Measurements from ENCODE around the gene PFKFB3.
"Not testable (repeated sequence)": the region's sequence is repeated elsewhere in the genome, so short reads cannot be mapped to it uniquely, and the experiment has no call there.

The PFKFB3 gene

GRCh38 chr10:6203331-6204062 is 765 bp downstream of the PFKFB3 start:
- DNase-seq = peak; percentile 60

- peak; percentile 78 for DNase-seq
Measured at GRCh38 chr10:6204063-6204340, 1.3 kb downstream of the PFKFB3 start.

- DNase-seq = peak; percentile 14
Measured at GRCh38 chr10:6204341-6205191, 1.8 kb downstream of the PFKFB3 start.

- not testable (repeated sequence) for DNase-seq
Measured at GRCh38 chr10:6206486-6206885, 3.8 kb downstream of the PFKFB3 start.

GRCh38 chr10:6207658-6208057 is 4.9 kb downstream of the PFKFB3 start:
- no peak for DNase-seq

GRCh38 chr10:6208799-6209235 is 6.1 kb downstream of the PFKFB3 start:
- no peak for DNase-seq

- DNase-seq = no peak
Measured at GRCh38 chr10:6211341-6211670, 8.6 kb downstream of the PFKFB3 start.

GRCh38 chr10:6211671-6212635 is 9.2 kb downstream of the PFKFB3 start:
- DNase-seq = no peak

- DNase-seq = no peak
Measured at GRCh38 chr10:6212806-6213205, 10.1 kb downstream of the PFKFB3 start.

GRCh38 chr10:6213257-6213905 is 10.6 kb downstream of the PFKFB3 start:
- DNase-seq = no peak

GRCh38 chr10:6213908-6214307 is 11.2 kb downstream of the PFKFB3 start:
- DNase-seq = no peak

- DNase-seq = no peak
Measured at GRCh38 chr10:6214612-6215011, 11.9 kb downstream of the PFKFB3 start.

- no peak for DNase-seq
Measured at GRCh38 chr10:6215241-6215640, 12.5 kb downstream of the PFKFB3 start.

- DNase-seq = no peak
Measured at GRCh38 chr10:6215683-6216484, 13.2 kb downstream of the PFKFB3 start.

GRCh38 chr10:6216916-6217315 is 14.2 kb downstream of the PFKFB3 start:
- DNase-seq = no peak

- DNase-seq = no peak
Measured at GRCh38 chr10:6217611-6218010, 14.9 kb downstream of the PFKFB3 start.

- no peak for DNase-seq
Measured at GRCh38 chr10:6218692-6219493, 16.2 kb downstream of the PFKFB3 start.

GRCh38 chr10:6219494-6219836 is 16.7 kb downstream of the PFKFB3 start:
- no peak for DNase-seq

- DNase-seq = no peak
Measured at GRCh38 chr10:6220418-6221191, 17.9 kb downstream of the PFKFB3 start.

GRCh38 chr10:6221192-6221940 is 18.6 kb downstream of the PFKFB3 start:
- DNase-seq = no peak

All from stimulated activated CD4-positive, alpha-beta T cell treated with anti-CD3 and anti-CD28 coated beads, Interleukin-4, amount 100 ng/mL, for 1 hour (primary cell).